Measurements from ENCODE around the gene MEF2B.
"Not testable (repeated sequence)": the region's sequence is repeated elsewhere in the genome, so short reads cannot be mapped to it uniquely, and the experiment has no call there.

MEF2B gene

GRCh38 chr19:19154768-19155494, 15.1 kb downstream of the MEF2B start:
- DNase-seq: no peak

GRCh38 chr19:19152668-19153384, 17.2 kb downstream of the MEF2B start:
- no peak for DNase-seq

- no peak for DNase-seq
These were observed 18.6 kb downstream of the MEF2B start for GRCh38 chr19:19151418-19151817.

- DNase-seq: no peak
These were observed 20.6 kb downstream of the MEF2B start for GRCh38 chr19:19149435-19149834.

- not testable (repeated sequence) for DNase-seq
These were observed 21.6 kb downstream of the MEF2B start for GRCh38 chr19:19148504-19148903.

- DNase-seq: no peak
These were observed 22.7 kb downstream of the MEF2B start for GRCh38 chr19:19147344-19147743.

GRCh38 chr19:19146865-19147264, 23.2 kb downstream of the MEF2B start:
- no peak for DNase-seq

- DNase-seq: peak; percentile 70
These were observed 24.1 kb downstream of the MEF2B start for GRCh38 chr19:19145684-19146608.

- no peak for DNase-seq
These were observed 24.8 kb downstream of the MEF2B start for GRCh38 chr19:19145281-19145680.

- no peak for DNase-seq
These were observed 27.7 kb downstream of the MEF2B start for GRCh38 chr19:19142347-19142746.

- DNase-seq: no peak
These were observed 29.6 kb downstream of the MEF2B start for GRCh38 chr19:19140476-19140875.

GRCh38 chr19:19139876-19140229, 30.2 kb downstream of the MEF2B start:
- no peak for DNase-seq

- DNase-seq: peak; percentile 93
These were observed 31.7 kb downstream of the MEF2B start, which contains the start of gene TMEM161A for GRCh38 chr19:19138109-19138981. TSS of gene TMEM161A (minus strand) at chr19:19138478. CDS start at chr19:19138428, 50 bp downstream.

- DNase-seq: no peak
These were observed 32.4 kb downstream of the MEF2B start for GRCh38 chr19:19137556-19138108.

GRCh38 chr19:19135713-19136112, 34.4 kb downstream of the MEF2B start:
- not testable (repeated sequence) for DNase-seq

- DNase-seq: peak; percentile 17
These were observed 35.3 kb downstream of the MEF2B start for GRCh38 chr19:19134687-19135158.

GRCh38 chr19:19133985-19134384, 36.1 kb downstream of the MEF2B start:
- no peak for DNase-seq

GRCh38 chr19:19132912-19133311, 37.2 kb downstream of the MEF2B start:
- no peak for DNase-seq

GRCh38 chr19:19131989-19132388, 38.1 kb downstream of the MEF2B start:
- no peak for DNase-seq

- DNase-seq: no peak
These were observed 44.0 kb downstream of the MEF2B start for GRCh38 chr19:19126102-19126501.

- DNase-seq: no peak
These were observed 46.7 kb downstream of the MEF2B start for GRCh38 chr19:19123386-19123785.

GRCh38 chr19:19122902-19123301, 47.2 kb downstream of the MEF2B start:
- no peak for DNase-seq

Data from central memory CD4-positive, alpha-beta T cell (primary cell).